GM23338 (cell line): ENCODE results near the gene ZNF605. TPM values are rescaled to one million over a fixed set of nuclear protein-coding genes. Genes with fewer than 3 reads are reported as not detected.

Source experiments
- ATAC-seq: fragments of 200-7000 bp; cut with Tn5 transposase; 3 replicates; pipeline ENCODE4 v1.9.1; 2020
- DNase-seq: peaks from one replicate; pipeline ENCODE4 v3.0.0-alpha.2; 2015; ENCODE audit warnings: low spot score
- H2AFZ ChIP-seq: fragments of 200-600 bp; sonication (generic); 2 replicates; pipeline ENCODE4 v1.8.0; 2016; ENCODE audit warnings: antibody characterized with exemption, mild to moderate bottlenecking, moderate library complexity
- H3F3A ChIP-seq: fragments of 200-600 bp; sonication (generic); replicated peaks from 2 replicates; pipeline ENCODE4 v1.8.0; 2017; ENCODE audit warnings: antibody characterized with exemption, mixed run types, low read depth
- H3K27ac ChIP-seq: fragments of 200-600 bp; sonication (generic); 2 replicates; pipeline ENCODE4 v1.6.1; 2016; ENCODE audit warnings: low read depth
- H3K27me3 ChIP-seq: fragments of 200-600 bp; sonication (generic); 2 replicates; pipeline ENCODE4 v1.8.0; 2016; ENCODE audit warnings: mild to moderate bottlenecking, mixed run types, moderate library complexity; ENCODE audit not compliant: insufficient read depth
- H3K36me3 ChIP-seq: fragments of 200-600 bp; sonication (generic); 2 replicates; pipeline ENCODE4 v1.8.0; 2016; ENCODE audit warnings: mild to moderate bottlenecking; ENCODE audit not compliant: insufficient read depth
- H3K4me1 ChIP-seq: fragments of 200-600 bp; sonication (generic); 2 replicates; pipeline ENCODE4 v1.8.0; 2016; ENCODE audit warnings: mild to moderate bottlenecking, moderate library complexity; ENCODE audit not compliant: insufficient read depth
- H3K4me2 ChIP-seq: fragments of 200-600 bp; sonication (generic); 2 replicates; pipeline ENCODE4 v1.7.1; 2017; ENCODE audit warnings: mixed run types
- H3K4me3 ChIP-seq: fragments of 200-600 bp; sonication (generic); 2 replicates; pipeline ENCODE4 v1.6.1; 2016; ENCODE audit warnings: mixed run types
- H3K79me2 ChIP-seq: fragments of 200-600 bp; sonication (generic); replicated peaks from 2 replicates; pipeline ENCODE4 v1.8.0; 2017; ENCODE audit warnings: mild to moderate bottlenecking; ENCODE audit not compliant: insufficient read depth
- H3K9me2 ChIP-seq: fragments of 200-600 bp; sonication (generic); 2 replicates; pipeline ENCODE4 v1.8.0; 2017; ENCODE audit not compliant: insufficient read depth
- H4K20me1 ChIP-seq: fragments of 200-600 bp; sonication (generic); replicated peaks from 2 replicates; pipeline ENCODE4 v1.8.0; 2017; ENCODE audit warnings: mild to moderate bottlenecking; ENCODE audit not compliant: insufficient read depth
- H3K27ac Mint-ChIP-seq: 2 replicates; pipeline ENCODE4 v1.8.0; 2020; ENCODE audit warnings: inconsistent platforms, mild to moderate bottlenecking, moderate library complexity, mixed read lengths
- H3K27me3 Mint-ChIP-seq: 3 replicates; pipeline ENCODE4 v1.8.0; 2022; ENCODE audit warnings: low read depth, mild to moderate bottlenecking, moderate library complexity, mixed read lengths, inconsistent platforms; ENCODE audit not compliant: insufficient read depth, poor library complexity
- H3K36me3 Mint-ChIP-seq: 3 replicates; pipeline ENCODE4 v1.8.0; 2021; ENCODE audit warnings: low read depth, mild to moderate bottlenecking, inconsistent platforms, moderate library complexity, mixed read lengths
- H3K4me1 Mint-ChIP-seq: 3 replicates; pipeline ENCODE4 v1.8.0; 2020; ENCODE audit warnings: mild to moderate bottlenecking, inconsistent platforms, mixed read lengths
- H3K4me3 Mint-ChIP-seq: 3 replicates; pipeline ENCODE4 v1.8.0; 2021; ENCODE audit warnings: moderate library complexity, mild to moderate bottlenecking, inconsistent platforms, mixed read lengths
- H3K9me3 Mint-ChIP-seq: 3 replicates; pipeline ENCODE4 v1.8.0; 2020; ENCODE audit warnings: moderate library complexity, mild to moderate bottlenecking, inconsistent platforms, mixed read lengths
- CREB1 ChIP-seq: fragments of 250-450 bp; sonication (Bioruptor Pico); IDR thresholded peaks from 2 replicates; pipeline ENCODE4 v1.5.0; 2020; ENCODE audit warnings: low read depth, mild to moderate bottlenecking, moderate library complexity
- EZH2 ChIP-seq: fragments of 200-600 bp; sonication (generic); IDR thresholded peaks from one replicate; pipeline ENCODE4 v1.8.0; 2017; ENCODE audit warnings: antibody characterized with exemption, mild to moderate bottlenecking, low read depth; ENCODE audit not compliant: unreplicated experiment
- EZH2phosphoT487 ChIP-seq: fragments of 200-600 bp; sonication (generic); IDR thresholded peaks from one replicate; pipeline ENCODE4 v1.8.1; 2018; ENCODE audit warnings: antibody characterized with exemption; ENCODE audit not compliant: unreplicated experiment
- JUNB ChIP-seq: IDR thresholded peaks from one replicate; pipeline ENCODE4 v1.6.1; 2016; ENCODE audit warnings: antibody characterized with exemption; ENCODE audit not compliant: unreplicated experiment
- NANOG ChIP-seq: IDR thresholded peaks from 2 replicates; pipeline ENCODE4 v1.6.1; 2016; ENCODE audit warnings: antibody characterized with exemption, borderline replicate concordance
- POLR2AphosphoS5 ChIP-seq: IDR thresholded peaks from 2 replicates; pipeline ENCODE4 v1.6.1; 2016; ENCODE audit warnings: antibody characterized with exemption, low read depth
- STAT1 ChIP-seq: IDR thresholded peaks from one replicate; pipeline ENCODE4 v1.6.1; 2016; ENCODE audit warnings: antibody characterized with exemption; ENCODE audit not compliant: unreplicated experiment
- ZNF114 ChIP-seq: fragments of 250-450 bp; sonication (Bioruptor Pico); IDR thresholded peaks from 2 replicates; pipeline ENCODE4 v1.5.0; 2020; ENCODE audit warnings: mild to moderate bottlenecking, moderate library complexity
- ZNF331 ChIP-seq: fragments of 250-450 bp; sonication (Bioruptor Pico); IDR thresholded peaks from 2 replicates; pipeline ENCODE4 v1.5.0; 2020; ENCODE audit warnings: low read depth, mild to moderate bottlenecking, moderate library complexity
- polyA plus RNA-seq: library from polyadenylated mRNA; unstranded; fragments of >200 nt; fragmentation: Nextera tagmentation; extraction: Ambion mirVana; gene quantifications from 2 replicates; pipeline ENCODE4 v1.2.1, GENCODE V29; 2016
- total RNA-seq: library from RNA; depleted of rRNA; stranded (reverse); fragments of >200 nt; shearing (Covaris generic); gene quantifications from 2 replicates; pipeline ENCODE4 v1.2.3, GENCODE V29; 2014
- TF ChIP-seq, protein P1 (sequence below): fragments of 250-450 bp; sonication (Bioruptor Pico); IDR thresholded peaks from 2 replicates; pipeline ENCODE4 v1.5.0; 2020; ENCODE audit warnings: mild to moderate bottlenecking, moderate library complexity
- TF ChIP-seq, protein P2 (sequence below): IDR thresholded peaks from one replicate; pipeline ENCODE4 v1.6.1; 2018; ENCODE audit warnings: antibody characterized with exemption; ENCODE audit not compliant: unreplicated experiment
- TF ChIP-seq, protein P3 (sequence below): IDR thresholded peaks from 2 replicates; pipeline ENCODE4 v1.6.1; 2016; ENCODE audit warnings: antibody characterized with exemption
- TF ChIP-seq, protein P4 (sequence below), 2 experiments: fragments of 200-600 bp in 1 of 2; sonication (generic) in 1 of 2; conservative IDR thresholded peaks; 2 replicates each; pipeline versions ENCODE4 v1.5.1 to v1.6.1; 2016 to 2017; ENCODE audit warnings: antibody characterized with exemption in 2 of 2, low read depth in 2 of 2, mild to moderate bottlenecking in 2 of 2, moderate library complexity in 1 of 2

ZNF605 gene
- total and polyA plus RNA-seq, 2 experiments from 2014 or later, result 13.5 to 17.1 TPM

DNA sequence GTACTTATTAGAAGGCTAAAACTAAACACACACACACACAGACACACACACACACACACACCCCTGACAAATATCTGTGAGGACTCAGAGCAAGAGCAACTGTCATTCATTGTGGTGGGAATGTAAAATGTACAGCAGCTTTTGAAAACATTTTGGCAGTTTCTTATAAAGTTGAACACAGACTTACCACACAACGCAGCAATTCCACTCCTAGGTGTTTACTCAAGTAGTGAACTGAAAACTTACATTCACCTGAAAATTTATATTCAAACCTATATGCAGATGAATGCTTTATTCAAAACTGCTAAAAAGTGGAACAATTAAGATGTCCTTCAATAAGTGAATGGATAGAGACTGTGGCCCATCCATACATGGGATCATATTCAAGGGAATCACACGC lies 18.6 kb downstream of the ZNF605 start:
- peaks cover 80% of the 10 kb centered on the region for H3K36me3 Mint-ChIP-seq
- Histone ChIP-seq H3K27ac (no peak overlapping the region), H2AFZ (no peak overlapping the region), H4K20me1 (no peaks in the 10 kb centered on the region), H3K4me2 (no peak overlapping the region), H3K9me2 (no peaks in the 10 kb centered on the region), H3K27me3 (no peaks in the 10 kb centered on the region), H3K36me3 (peaks cover 4% of the 10 kb centered on the region; the same call in 1 of the 2 replicates), H3K79me2 (no peaks in the 10 kb centered on the region), H3K4me1 (no peaks in the 10 kb centered on the region), H3K4me3 (no peak overlapping the region), H3F3A (no peaks in the 10 kb centered on the region)
- no peak overlapping the region for H3K27ac Mint-ChIP-seq
- no peak for ATAC-seq
- H3K27me3 Mint-ChIP-seq, result peaks cover 9% of the 10 kb centered on the region
- no peak for DNase-seq
- no peaks in the 10 kb centered on the region for H3K4me1 Mint-ChIP-seq
- TF ChIP-seq, protein P1, sequence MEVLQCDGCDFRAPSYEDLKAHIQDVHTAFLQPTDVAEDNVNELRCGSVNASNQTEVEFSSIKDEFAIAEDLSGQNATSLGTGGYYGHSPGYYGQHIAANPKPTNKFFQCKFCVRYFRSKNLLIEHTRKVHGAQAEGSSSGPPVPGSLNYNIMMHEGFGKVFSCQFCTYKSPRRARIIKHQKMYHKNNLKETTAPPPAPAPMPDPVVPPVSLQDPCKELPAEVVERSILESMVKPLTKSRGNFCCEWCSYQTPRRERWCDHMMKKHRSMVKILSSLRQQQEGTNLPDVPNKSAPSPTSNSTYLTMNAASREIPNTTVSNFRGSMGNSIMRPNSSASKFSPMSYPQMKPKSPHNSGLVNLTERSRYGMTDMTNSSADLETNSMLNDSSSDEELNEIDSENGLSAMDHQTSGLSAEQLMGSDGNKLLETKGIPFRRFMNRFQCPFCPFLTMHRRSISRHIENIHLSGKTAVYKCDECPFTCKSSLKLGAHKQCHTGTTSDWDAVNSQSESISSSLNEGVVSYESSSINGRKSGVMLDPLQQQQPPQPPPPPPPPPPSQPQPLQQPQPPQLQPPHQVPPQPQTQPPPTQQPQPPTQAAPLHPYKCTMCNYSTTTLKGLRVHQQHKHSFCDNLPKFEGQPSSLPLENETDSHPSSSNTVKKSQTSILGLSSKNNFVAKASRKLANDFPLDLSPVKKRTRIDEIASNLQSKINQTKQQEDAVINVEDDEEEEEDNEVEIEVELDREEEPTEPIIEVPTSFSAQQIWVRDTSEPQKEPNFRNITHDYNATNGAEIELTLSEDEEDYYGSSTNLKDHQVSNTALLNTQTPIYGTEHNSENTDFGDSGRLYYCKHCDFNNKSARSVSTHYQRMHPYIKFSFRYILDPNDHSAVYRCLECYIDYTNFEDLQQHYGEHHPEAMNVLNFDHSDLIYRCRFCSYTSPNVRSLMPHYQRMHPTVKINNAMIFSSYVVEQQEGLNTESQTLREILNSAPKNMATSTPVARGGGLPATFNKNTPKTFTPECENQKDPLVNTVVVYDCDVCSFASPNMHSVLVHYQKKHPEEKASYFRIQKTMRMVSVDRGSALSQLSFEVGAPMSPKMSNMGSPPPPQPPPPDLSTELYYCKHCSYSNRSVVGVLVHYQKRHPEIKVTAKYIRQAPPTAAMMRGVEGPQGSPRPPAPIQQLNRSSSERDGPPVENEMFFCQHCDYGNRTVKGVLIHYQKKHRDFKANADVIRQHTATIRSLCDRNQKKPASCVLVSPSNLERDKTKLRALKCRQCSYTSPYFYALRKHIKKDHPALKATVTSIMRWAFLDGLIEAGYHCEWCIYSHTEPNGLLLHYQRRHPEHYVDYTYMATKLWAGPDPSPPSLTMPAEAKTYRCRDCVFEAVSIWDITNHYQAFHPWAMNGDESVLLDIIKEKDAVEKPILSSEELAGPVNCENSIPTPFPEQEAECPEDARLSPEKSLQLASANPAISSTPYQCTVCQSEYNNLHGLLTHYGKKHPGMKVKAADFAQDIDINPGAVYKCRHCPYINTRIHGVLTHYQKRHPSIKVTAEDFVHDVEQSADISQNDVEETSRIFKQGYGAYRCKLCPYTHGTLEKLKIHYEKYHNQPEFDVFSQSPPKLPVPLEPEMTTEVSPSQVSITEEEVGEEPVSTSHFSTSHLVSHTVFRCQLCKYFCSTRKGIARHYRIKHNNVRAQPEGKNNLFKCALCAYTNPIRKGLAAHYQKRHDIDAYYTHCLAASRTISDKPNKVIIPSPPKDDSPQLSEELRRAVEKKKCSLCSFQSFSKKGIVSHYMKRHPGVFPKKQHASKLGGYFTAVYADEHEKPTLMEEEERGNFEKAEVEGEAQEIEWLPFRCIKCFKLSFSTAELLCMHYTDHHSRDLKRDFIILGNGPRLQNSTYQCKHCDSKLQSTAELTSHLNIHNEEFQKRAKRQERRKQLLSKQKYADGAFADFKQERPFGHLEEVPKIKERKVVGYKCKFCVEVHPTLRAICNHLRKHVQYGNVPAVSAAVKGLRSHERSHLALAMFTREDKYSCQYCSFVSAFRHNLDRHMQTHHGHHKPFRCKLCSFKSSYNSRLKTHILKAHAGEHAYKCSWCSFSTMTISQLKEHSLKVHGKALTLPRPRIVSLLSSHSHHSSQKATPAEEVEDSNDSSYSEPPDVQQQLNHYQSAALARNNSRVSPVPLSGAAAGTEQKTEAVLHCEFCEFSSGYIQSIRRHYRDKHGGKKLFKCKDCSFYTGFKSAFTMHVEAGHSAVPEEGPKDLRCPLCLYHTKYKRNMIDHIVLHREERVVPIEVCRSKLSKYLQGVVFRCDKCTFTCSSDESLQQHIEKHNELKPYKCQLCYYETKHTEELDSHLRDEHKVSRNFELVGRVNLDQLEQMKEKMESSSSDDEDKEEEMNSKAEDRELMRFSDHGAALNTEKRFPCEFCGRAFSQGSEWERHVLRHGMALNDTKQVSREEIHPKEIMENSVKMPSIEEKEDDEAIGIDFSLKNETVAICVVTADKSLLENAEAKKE (CRISPR knock-in tag), result no peak
- TF ChIP-seq, protein P2, sequence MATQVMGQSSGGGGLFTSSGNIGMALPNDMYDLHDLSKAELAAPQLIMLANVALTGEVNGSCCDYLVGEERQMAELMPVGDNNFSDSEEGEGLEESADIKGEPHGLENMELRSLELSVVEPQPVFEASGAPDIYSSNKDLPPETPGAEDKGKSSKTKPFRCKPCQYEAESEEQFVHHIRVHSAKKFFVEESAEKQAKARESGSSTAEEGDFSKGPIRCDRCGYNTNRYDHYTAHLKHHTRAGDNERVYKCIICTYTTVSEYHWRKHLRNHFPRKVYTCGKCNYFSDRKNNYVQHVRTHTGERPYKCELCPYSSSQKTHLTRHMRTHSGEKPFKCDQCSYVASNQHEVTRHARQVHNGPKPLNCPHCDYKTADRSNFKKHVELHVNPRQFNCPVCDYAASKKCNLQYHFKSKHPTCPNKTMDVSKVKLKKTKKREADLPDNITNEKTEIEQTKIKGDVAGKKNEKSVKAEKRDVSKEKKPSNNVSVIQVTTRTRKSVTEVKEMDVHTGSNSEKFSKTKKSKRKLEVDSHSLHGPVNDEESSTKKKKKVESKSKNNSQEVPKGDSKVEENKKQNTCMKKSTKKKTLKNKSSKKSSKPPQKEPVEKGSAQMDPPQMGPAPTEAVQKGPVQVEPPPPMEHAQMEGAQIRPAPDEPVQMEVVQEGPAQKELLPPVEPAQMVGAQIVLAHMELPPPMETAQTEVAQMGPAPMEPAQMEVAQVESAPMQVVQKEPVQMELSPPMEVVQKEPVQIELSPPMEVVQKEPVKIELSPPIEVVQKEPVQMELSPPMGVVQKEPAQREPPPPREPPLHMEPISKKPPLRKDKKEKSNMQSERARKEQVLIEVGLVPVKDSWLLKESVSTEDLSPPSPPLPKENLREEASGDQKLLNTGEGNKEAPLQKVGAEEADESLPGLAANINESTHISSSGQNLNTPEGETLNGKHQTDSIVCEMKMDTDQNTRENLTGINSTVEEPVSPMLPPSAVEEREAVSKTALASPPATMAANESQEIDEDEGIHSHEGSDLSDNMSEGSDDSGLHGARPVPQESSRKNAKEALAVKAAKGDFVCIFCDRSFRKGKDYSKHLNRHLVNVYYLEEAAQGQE, result no peak
- TF ChIP-seq EZH2, result no peak
- TF ChIP-seq ZNF114 (CRISPR knock-in tag), result no peak
- TF ChIP-seq POLR2AphosphoS5, result no peak
- TF ChIP-seq, protein P3, sequence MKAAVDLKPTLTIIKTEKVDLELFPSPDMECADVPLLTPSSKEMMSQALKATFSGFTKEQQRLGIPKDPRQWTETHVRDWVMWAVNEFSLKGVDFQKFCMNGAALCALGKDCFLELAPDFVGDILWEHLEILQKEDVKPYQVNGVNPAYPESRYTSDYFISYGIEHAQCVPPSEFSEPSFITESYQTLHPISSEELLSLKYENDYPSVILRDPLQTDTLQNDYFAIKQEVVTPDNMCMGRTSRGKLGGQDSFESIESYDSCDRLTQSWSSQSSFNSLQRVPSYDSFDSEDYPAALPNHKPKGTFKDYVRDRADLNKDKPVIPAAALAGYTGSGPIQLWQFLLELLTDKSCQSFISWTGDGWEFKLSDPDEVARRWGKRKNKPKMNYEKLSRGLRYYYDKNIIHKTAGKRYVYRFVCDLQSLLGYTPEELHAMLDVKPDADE, result no peak
- TF ChIP-seq, protein P4, sequence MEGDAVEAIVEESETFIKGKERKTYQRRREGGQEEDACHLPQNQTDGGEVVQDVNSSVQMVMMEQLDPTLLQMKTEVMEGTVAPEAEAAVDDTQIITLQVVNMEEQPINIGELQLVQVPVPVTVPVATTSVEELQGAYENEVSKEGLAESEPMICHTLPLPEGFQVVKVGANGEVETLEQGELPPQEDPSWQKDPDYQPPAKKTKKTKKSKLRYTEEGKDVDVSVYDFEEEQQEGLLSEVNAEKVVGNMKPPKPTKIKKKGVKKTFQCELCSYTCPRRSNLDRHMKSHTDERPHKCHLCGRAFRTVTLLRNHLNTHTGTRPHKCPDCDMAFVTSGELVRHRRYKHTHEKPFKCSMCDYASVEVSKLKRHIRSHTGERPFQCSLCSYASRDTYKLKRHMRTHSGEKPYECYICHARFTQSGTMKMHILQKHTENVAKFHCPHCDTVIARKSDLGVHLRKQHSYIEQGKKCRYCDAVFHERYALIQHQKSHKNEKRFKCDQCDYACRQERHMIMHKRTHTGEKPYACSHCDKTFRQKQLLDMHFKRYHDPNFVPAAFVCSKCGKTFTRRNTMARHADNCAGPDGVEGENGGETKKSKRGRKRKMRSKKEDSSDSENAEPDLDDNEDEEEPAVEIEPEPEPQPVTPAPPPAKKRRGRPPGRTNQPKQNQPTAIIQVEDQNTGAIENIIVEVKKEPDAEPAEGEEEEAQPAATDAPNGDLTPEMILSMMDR (conservative IDR thresholded peaks at IDR 0.05; ENCODE audit: low read depth in 2 of 2), result no peak
- TF ChIP-seq JUNB, result no peak
- no peak for TF ChIP-seq CREB1 (CRISPR knock-in tag)
- no peak for TF ChIP-seq NANOG
- TF ChIP-seq STAT1, result no peak
- no peak for TF ChIP-seq EZH2phosphoT487
- TF ChIP-seq ZNF331 (CRISPR knock-in tag), result no peak
- H3K9me3 Mint-ChIP-seq, result peaks cover 78% of the 10 kb centered on the region
- no peak overlapping the region for H3K4me3 Mint-ChIP-seq
